Retinal pigment epithelial cell (primary cell): ENCODE results near the gene TCERG1L.

Experiments used
- DNase-seq: peaks from one replicate; pipeline ENCODE4 v3.0.0-alpha.2; 2010; ENCODE audit warnings: low read depth
- H3K4me3 ChIP-seq: 2 replicates; pipeline ENCODE4 v1.5.1; 2011; ENCODE audit warnings: mild to moderate bottlenecking, low read length, control low read depth, moderate library complexity
- TF ChIP-seq, protein P1 (sequence below): conservative IDR thresholded peaks from 2 replicates; pipeline ENCODE4 v1.5.1; 2011; ENCODE audit warnings: low read depth, low read length, control low read depth, inconsistent platforms

The TCERG1L gene

DNA sequence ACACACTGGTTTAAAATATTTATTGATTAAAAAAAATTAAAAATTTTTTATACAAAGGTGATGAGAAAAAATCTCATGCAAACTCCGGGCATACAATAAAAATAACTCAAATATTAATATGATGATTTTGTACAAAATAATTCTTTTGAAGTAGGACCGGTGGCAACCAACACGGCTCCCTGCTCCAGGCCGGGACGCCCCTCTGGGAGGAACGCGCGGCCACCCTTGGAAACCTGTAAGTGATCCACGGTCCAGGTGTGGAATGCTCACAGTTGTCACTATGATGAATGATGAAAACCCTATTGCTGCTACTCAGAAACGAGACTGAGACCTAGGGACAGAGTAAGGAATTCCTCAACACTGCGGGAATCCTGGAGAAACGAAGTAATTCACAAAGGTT lies 219.1 kb downstream of the TCERG1L start:
- no peak overlapping the region for H3K4me3 ChIP-seq
- no peak for DNase-seq
- TF ChIP-seq, protein P1, sequence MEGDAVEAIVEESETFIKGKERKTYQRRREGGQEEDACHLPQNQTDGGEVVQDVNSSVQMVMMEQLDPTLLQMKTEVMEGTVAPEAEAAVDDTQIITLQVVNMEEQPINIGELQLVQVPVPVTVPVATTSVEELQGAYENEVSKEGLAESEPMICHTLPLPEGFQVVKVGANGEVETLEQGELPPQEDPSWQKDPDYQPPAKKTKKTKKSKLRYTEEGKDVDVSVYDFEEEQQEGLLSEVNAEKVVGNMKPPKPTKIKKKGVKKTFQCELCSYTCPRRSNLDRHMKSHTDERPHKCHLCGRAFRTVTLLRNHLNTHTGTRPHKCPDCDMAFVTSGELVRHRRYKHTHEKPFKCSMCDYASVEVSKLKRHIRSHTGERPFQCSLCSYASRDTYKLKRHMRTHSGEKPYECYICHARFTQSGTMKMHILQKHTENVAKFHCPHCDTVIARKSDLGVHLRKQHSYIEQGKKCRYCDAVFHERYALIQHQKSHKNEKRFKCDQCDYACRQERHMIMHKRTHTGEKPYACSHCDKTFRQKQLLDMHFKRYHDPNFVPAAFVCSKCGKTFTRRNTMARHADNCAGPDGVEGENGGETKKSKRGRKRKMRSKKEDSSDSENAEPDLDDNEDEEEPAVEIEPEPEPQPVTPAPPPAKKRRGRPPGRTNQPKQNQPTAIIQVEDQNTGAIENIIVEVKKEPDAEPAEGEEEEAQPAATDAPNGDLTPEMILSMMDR: no peak

DNA sequence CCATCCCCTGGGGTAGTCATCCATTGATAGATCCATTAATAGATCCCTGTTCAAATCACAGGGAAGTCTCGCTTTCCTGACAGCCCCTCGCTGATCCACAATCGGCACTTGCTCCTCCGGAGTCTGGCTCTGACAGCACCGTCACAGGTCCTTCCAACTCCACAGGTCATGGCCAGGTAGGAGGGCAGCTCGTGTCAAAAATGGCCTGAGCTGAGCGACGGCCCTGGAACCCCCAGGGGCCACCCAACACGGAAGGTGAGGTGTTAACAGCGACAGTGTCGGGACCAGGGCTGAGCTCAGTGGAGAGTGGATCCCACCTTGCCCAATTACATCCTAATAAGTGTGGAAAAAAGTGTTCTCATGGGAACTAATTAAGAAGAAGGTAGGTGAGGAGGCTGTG lies 219.8 kb downstream of the TCERG1L start:
- TF ChIP-seq, protein P1: no peak
- no peak for DNase-seq
- no peak overlapping the region for H3K4me3 ChIP-seq

- TF ChIP-seq, protein P1: no peak
- no peak overlapping the region for H3K4me3 ChIP-seq
- DNase-seq: no peak
These were observed 220.5 kb downstream of the TCERG1L start for GRCh38 chr10:131090761-131091661.

DNA sequence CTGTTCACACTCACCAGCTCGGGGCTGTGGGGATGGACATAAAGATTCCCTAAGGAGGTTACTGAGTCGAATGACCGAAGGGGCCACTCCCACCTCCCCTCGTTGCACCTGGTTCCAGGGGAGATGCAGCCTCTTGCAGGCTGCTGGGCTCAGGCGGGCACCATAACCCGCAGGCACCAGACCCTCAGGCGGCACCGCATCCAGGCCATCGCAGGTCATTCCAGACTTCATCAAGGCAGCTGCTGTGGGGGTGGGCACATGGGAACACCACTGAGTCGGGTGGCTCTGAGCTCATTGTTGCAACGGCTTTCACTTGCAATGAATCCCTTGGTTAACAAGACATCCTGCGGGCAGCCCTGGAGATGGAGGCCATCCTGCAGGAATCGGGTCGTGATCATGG lies 221.7 kb downstream of the TCERG1L start:
- DNase-seq: no peak
- TF ChIP-seq, protein P1: no peak
- H3K4me3 ChIP-seq: no peak overlapping the region

DNA sequence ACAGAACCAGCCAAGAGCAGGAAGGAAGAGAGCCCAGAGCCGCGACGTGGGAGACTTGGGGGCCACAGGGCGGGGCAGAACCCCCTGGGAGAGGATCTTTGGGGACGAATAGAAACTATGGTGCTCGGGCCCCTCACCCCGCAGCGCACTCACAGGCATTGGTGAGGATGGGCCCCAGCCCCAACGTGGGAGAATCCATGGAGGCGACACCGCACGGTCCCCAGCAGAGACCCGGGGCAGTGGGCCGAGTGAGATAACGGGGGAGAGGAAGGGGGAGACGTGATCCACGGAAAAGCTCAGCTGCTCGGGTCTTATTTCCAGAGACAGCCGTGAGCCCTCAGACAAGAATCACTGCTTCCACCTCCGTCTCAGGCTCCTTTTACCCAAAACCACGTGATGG lies 222.4 kb downstream of the TCERG1L start:
- TF ChIP-seq, protein P1: no peak
- no peak for DNase-seq
- no peak overlapping the region for H3K4me3 ChIP-seq

DNA sequence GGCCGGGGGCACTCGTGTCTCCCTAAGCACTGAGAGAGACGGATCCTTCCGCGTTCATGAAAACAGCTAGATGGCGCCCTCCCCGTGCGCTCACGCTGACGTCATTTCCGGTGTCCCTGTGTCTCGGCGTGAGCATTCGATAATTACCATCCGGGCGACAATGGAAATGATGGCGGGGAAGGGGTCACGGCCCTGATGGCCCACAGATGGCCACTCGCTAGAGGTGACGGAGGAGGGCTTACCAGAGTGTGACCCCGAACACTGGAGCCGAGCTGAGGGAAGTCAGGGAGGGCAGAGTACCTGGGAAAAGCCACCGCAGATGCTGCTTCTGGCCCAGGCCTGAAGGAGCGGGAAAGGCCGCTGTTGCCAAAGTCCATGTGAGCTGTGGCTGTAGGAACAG lies 222.9 kb downstream of the TCERG1L start:
- no peak overlapping the region for H3K4me3 ChIP-seq
- TF ChIP-seq, protein P1: no peak
- DNase-seq: no peak
